Thoracic aorta (tissue), 2 donors: ENCODE data around the gene TPRN. TPM values are rescaled to one million over a fixed set of nuclear protein-coding genes. Genes with fewer than 3 reads are reported as not detected.

Experiments used
- ATAC-seq: fragments of 150-250 bp; one replicate; pipeline ENCODE4 v1.8.0; 2017; ENCODE audit warnings: low read depth; ENCODE audit not compliant: insufficient number of reproducible peaks, low FRiP score
- DNase-seq: peaks from one replicate; pipeline ENCODE4 v3.0.0-alpha.2; 2020; ENCODE audit warnings: low spot score
- H3K27ac ChIP-seq, 2 donors: fragments of 200-600 bp; sonication (generic); 1 replicate in 1 of 2; 2 replicates in 1 of 2; pipeline ENCODE4 v1.5.1; 2016; ENCODE audit warnings: mild to moderate bottlenecking in 2 of 2, moderate library complexity in 2 of 2
- H3K27me3 ChIP-seq: fragments of 200-600 bp; sonication (generic); replicated peaks from 2 replicates; pipeline ENCODE4 v1.6.0; 2016; ENCODE audit warnings: mild to moderate bottlenecking; ENCODE audit not compliant: insufficient read depth
- H3K36me3 ChIP-seq: fragments of 200-600 bp; sonication (generic); one replicate; pipeline ENCODE4 v1.5.1; 2016
- H3K4me1 ChIP-seq, 2 donors: fragments of 200-600 bp; sonication (generic); 1 replicate in 1 of 2; 2 replicates in 1 of 2; pipeline versions ENCODE4 v1.5.1 to v1.6.0; 2016; ENCODE audit warnings: low read depth in 2 of 2, mild to moderate bottlenecking in 1 of 2; ENCODE audit not compliant: control insufficient read depth in 1 of 2
- H3K4me3 ChIP-seq: fragments of 200-600 bp; sonication (generic); 2 replicates; pipeline ENCODE4 v1.5.1; 2016; ENCODE audit warnings: mild to moderate bottlenecking
- H3K9me3 ChIP-seq: fragments of 200-600 bp; sonication (generic); 2 replicates; pipeline ENCODE4 v1.5.1; 2016
- total RNA-seq, 2 donors: library from RNA; depleted of rRNA; stranded (reverse); fragments of >200 nt; gene quantifications; one replicate each; pipeline versions ENCODE4 v1.1.0 to v1.2.3, GENCODE V29; 2016
- TF ChIP-seq, protein P1 (sequence below): fragments of 200-600 bp; sonication (generic); IDR thresholded peaks from one replicate; pipeline ENCODE4 v1.5.1; 2019; ENCODE audit warnings: antibody characterized with exemption

Gene TPRN
- total RNA-seq, 2 donors from 2014 or later, result 4.7 to 5.6 TPM

DNA sequence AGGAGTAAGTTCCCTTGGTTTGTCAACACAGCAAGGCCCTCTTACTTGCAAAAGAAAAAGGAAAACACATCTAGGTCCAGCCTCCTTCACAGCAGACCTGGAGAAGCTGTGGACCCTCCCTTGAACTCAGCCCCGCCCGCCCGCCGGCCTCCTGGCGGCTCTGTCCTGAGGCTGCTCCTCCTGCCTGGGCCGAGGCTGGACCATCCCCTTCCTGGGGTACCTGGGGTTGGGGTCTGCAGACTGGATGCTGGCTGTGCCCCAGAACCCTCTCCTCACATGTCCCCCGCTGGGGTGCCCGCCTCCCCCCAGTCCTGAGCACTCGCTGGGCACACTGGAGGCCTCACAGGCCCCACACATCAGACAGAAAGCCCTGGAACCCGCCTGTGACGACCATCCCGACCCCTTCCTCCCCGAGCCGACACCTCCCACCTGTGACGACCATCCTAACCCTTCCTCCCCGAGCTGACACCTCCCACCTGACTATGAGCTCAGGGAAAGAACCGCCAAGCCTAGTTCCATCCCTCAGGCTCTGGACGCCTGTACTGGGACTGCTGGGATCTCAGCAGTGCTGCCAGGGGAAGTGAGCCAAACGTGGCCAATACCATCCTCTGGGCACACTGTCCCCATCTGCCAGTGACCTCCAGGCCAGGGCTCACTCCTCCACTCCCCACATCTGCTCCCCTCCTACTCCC lies 21.5 kb downstream of the TPRN start:
- no peaks in the 10 kb centered on the region for H3K9me3 ChIP-seq
- H3K27me3 ChIP-seq, result no peaks in the 10 kb centered on the region
- peaks cover 48% of the 10 kb centered on the region for H3K36me3 ChIP-seq
- DNase-seq (no peak), ATAC-seq (no peak)
- no peak overlapping the region for H3K27ac ChIP-seq
- no peaks in the 10 kb centered on the region for H3K4me1 ChIP-seq
- TF ChIP-seq, protein P1, sequence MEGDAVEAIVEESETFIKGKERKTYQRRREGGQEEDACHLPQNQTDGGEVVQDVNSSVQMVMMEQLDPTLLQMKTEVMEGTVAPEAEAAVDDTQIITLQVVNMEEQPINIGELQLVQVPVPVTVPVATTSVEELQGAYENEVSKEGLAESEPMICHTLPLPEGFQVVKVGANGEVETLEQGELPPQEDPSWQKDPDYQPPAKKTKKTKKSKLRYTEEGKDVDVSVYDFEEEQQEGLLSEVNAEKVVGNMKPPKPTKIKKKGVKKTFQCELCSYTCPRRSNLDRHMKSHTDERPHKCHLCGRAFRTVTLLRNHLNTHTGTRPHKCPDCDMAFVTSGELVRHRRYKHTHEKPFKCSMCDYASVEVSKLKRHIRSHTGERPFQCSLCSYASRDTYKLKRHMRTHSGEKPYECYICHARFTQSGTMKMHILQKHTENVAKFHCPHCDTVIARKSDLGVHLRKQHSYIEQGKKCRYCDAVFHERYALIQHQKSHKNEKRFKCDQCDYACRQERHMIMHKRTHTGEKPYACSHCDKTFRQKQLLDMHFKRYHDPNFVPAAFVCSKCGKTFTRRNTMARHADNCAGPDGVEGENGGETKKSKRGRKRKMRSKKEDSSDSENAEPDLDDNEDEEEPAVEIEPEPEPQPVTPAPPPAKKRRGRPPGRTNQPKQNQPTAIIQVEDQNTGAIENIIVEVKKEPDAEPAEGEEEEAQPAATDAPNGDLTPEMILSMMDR, result no peak
- H3K4me3 ChIP-seq, result no peak overlapping the region

DNA sequence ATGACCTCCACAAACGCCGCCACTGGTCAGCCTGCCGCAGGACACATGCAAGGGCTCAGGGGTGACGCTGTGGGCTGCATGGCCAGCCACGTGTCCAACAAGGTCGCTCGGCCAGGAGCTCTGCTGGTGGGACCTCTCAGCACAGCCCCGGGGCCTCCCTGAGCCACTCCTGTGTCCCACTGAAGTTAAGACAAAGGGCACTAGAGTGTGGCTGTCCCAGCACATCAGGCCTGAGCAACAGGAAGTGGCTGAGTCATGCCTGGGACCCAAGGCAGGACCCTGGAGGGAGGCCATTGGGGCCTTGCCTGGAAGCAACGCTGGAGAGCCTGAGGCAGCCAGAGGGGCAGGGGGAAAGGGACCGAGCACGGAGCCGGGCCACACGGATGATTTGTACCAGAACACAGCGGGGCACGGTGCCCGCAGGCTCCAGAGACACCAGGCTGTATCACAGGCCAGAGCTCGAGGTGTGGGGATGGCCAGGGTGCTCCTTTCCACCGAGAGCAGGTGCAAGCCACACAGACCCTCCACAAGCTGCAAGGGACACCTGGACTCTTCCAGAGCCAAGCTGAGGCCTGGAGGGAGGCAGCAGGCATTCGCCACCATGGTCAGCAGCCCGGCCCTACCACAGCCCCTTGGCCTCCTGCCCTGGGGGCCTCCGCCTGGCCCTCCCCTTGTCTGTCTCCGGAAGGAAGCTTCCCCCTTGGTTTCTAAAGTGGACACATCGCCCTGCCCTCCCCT lies 22.2 kb downstream of the TPRN start:
- Histone ChIP-seq H3K4me1 (no peaks in the 10 kb centered on the region), H3K27ac (no peak overlapping the region), H3K9me3 (no peaks in the 10 kb centered on the region), H3K36me3 (peaks cover 41% of the 10 kb centered on the region), H3K4me3 (no peak overlapping the region), H3K27me3 (no peaks in the 10 kb centered on the region)
- TF ChIP-seq, protein P1, result no peak
- DNase-seq (no peak), ATAC-seq (no peak)

DNA sequence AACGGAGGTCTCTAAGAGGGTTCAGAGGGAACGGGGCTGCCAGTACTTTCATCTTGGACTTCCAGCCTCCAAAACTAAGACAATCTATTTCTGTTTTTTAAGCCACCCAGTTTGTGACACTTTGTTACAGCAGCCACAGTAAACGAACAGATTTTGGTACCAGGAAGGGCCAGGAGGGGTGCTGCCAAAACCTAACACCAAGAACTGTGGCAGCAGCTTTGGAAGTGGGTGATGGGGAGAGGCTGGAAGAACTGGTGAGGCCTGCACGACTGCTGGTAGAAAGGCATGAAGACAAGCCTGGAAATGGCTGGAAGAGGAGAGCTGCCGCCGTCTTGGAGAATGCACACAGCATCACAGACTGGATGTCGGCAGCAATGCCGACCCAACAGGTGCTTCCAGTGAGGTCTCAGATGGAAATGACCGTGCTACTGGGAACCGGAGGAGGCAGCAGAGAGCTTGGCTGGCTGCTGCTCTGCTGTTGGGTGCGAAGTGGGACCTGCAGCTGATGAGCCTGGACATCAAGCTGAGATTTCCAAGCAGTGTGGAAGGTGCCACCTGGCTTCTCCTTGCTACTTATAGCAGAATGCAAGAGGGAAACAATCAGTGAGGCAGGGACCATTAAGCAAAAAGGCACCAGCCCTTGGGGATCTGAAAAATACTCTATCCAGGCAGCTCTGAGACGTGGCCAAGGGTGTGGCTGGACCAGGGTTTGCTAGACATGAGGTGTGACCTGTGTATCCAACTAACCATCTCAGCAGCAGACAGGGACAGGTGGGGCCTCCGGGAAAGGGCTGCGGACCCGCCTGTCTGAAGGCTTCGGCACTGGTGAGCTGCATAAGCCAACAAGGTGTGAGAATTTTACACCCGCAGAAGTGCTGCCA lies 24.0 kb downstream of the TPRN start:
- TF ChIP-seq, protein P1, result no peak
- H3K27me3 ChIP-seq, result no peaks in the 10 kb centered on the region
- ATAC-seq, result no peak
- no peaks in the 10 kb centered on the region for H3K4me1 ChIP-seq
- no peak overlapping the region for H3K27ac ChIP-seq
- no peak overlapping the region for H3K4me3 ChIP-seq
- DNase-seq, result no peak
- peaks cover 23% of the 10 kb centered on the region for H3K36me3 ChIP-seq
- no peaks in the 10 kb centered on the region for H3K9me3 ChIP-seq

DNA sequence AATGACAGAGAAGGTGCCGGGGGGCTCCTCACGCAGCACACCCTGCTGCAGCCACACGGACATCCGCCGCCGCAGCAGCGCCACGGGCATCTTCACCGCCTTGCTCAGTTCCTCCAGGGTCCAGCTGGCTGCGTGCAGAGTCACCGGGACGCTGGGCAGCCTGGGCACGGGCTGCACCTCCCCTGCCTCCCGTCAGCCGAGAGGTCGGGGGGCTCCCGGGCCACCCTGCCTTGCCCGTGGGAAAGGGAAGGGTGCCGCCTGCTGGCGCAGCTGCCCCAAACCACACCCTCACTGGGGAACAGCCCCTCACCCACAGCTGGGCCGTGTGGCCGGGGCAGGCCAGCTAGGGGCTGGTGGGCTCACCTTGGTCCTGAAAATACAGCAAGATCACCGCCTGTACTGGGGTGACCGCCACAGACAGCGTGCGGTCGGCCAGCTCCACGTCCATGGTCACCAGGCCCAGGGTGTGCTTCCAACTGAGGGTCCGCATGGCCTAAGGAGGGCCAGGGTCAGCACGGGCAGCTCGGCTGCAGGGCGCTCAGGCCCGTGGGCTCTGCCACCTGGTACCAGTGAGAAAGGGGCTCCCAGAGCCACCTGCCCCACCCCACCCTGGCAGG lies 25.1 kb downstream of the TPRN start:
- Histone ChIP-seq H3K27me3 (no peaks in the 10 kb centered on the region), H3K4me1 (no peaks in the 10 kb centered on the region), H3K27ac (no peak overlapping the region), H3K4me3 (no peak overlapping the region), H3K9me3 (no peaks in the 10 kb centered on the region), H3K36me3 (peaks cover 13% of the 10 kb centered on the region)
- TF ChIP-seq, protein P1, result no peak
- no peak for DNase-seq
- ATAC-seq, result no peak
